ENCODE results near the gene HCRTR1. TPM values are rescaled to one million over a fixed set of nuclear protein-coding genes. Genes with fewer than 3 reads are reported as not detected.
A peak's percentile ranks its signal among the peaks of the same experiment; 100 is the strongest.

HCRTR1 gene
- total RNA-seq, 1 donor from 2014 or later = not detected

GRCh38 chr1:31621847-31622730 lies 4.6 kb downstream of the HCRTR1 start:
- DNase-seq (ENCODE audit: low spot score) = no peak
- intact Hi-C loops (cut with DNase I) = no loop called here

GRCh38 chr1:31623365-31623764 lies 5.9 kb downstream of the HCRTR1 start:
- intact Hi-C loops (cut with DNase I) = no loop called here
- no peak for DNase-seq (ENCODE audit: low spot score)

GRCh38 chr1:31624309-31624708 lies 6.8 kb downstream of the HCRTR1 start:
- intact Hi-C loops (cut with DNase I) = no loop called here
- no peak for DNase-seq (ENCODE audit: low spot score)

GRCh38 chr1:31624731-31625514 lies 7.4 kb downstream of the HCRTR1 start:
- intact Hi-C loops (cut with DNase I) = loop anchor here (5.0 kb wide), 1 partner anchor 243 kb away; no protein-coding TSS in a partner anchor
- no peak for DNase-seq (ENCODE audit: low spot score)

- no peak for DNase-seq (ENCODE audit: low spot score)
- intact Hi-C loops (cut with DNase I) = loop anchor here (2.0 to 5.0 kb wide), 2 partner anchors 51 to 243 kb away; no protein-coding TSS in a partner anchor
Observed at GRCh38 chr1:31625561-31626222, 8.2 kb downstream of the HCRTR1 start.

- intact Hi-C loops (cut with DNase I) = loop anchor here (2.0 to 5.0 kb wide), 2 partner anchors 52 to 244 kb away; no protein-coding TSS in a partner anchor
- no peak for DNase-seq (ENCODE audit: low spot score)
Observed at GRCh38 chr1:31626223-31627207, 9.0 kb downstream of the HCRTR1 start.

- intact Hi-C loops (cut with DNase I) = loop anchor here (2.0 to 5.0 kb wide), 2 partner anchors 53 to 245 kb away; no protein-coding TSS in a partner anchor
- peak; percentile 82 for DNase-seq (ENCODE audit: low spot score)
Observed at GRCh38 chr1:31627301-31627929, 9.9 kb downstream of the HCRTR1 start.

- no peak for DNase-seq (ENCODE audit: low spot score)
- intact Hi-C loops (cut with DNase I) = loop anchor here (2.0 to 5.0 kb wide), 2 partner anchors 53 to 246 kb away; no protein-coding TSS in a partner anchor
Observed at GRCh38 chr1:31627930-31628559, 10.6 kb downstream of the HCRTR1 start.

GRCh38 chr1:31628931-31629556 lies 11.6 kb downstream of the HCRTR1 start:
- intact Hi-C loops (cut with DNase I) = loop anchor here (5.0 kb wide), 1 partner anchor 247 kb away; no protein-coding TSS in a partner anchor
- no peak for DNase-seq (ENCODE audit: low spot score)

GRCh38 chr1:31632649-31633048 lies 15.2 kb downstream of the HCRTR1 start:
- no peak for DNase-seq (ENCODE audit: low spot score)
- intact Hi-C loops (cut with DNase I) = no loop called here

GRCh38 chr1:31633117-31633516 lies 15.6 kb downstream of the HCRTR1 start:
- no peak for DNase-seq (ENCODE audit: low spot score)
- intact Hi-C loops (cut with DNase I) = no loop called here

GRCh38 chr1:31637915-31638673 lies 20.6 kb downstream of the HCRTR1 start:
- intact Hi-C loops (cut with DNase I) = no loop called here
- DNase-seq (ENCODE audit: low spot score) = no peak

- intact Hi-C loops (cut with DNase I) = no loop called here
- DNase-seq (ENCODE audit: low spot score) = no peak
Observed at GRCh38 chr1:31639543-31639942, 22.1 kb downstream of the HCRTR1 start.

GRCh38 chr1:31640179-31640578 lies 22.7 kb downstream of the HCRTR1 start:
- intact Hi-C loops (cut with DNase I) = no loop called here
- no peak for DNase-seq (ENCODE audit: low spot score)

- intact Hi-C loops (cut with DNase I) = no loop called here
- DNase-seq (ENCODE audit: low spot score) = no peak
Observed at GRCh38 chr1:31640964-31641363, 23.5 kb downstream of the HCRTR1 start.

GRCh38 chr1:31642366-31642765 lies 24.9 kb downstream of the HCRTR1 start:
- intact Hi-C loops (cut with DNase I) = no loop called here
- no peak for DNase-seq (ENCODE audit: low spot score)
